SJSA1 (cell line): ENCODE results near the gene KIF26B. TPM values are rescaled to one million over a fixed set of nuclear protein-coding genes. Genes with fewer than 3 reads are reported as not detected.

ENCODE experiments used
- DNase-seq, 2 experiments: peaks; one replicate each; pipeline ENCODE4 v3.0.0-alpha.2; 2015 to 2020; ENCODE audit warnings: low spot score in 2 of 2, low read depth in 1 of 2
- H3K27ac ChIP-seq: fragments of 250-450 bp; sonication (Bioruptor Pico); 2 replicates; pipeline ENCODE4 v1.5.1; 2020; ENCODE audit warnings: mild to moderate bottlenecking, moderate library complexity
- H3K27me3 ChIP-seq: fragments of 250-450 bp; sonication (Bioruptor Pico); replicated peaks from 2 replicates; pipeline ENCODE4 v1.5.1; 2020; ENCODE audit warnings: mild to moderate bottlenecking, moderate library complexity
- H3K36me3 ChIP-seq: fragments of 250-450 bp; sonication (Bioruptor Pico); 2 replicates; pipeline ENCODE4 v1.5.1; 2020; ENCODE audit warnings: mild to moderate bottlenecking
- H3K4me1 ChIP-seq: fragments of 250-450 bp; sonication (Bioruptor Pico); replicated peaks from 2 replicates; pipeline ENCODE4 v1.6.1; 2021; ENCODE audit warnings: mild to moderate bottlenecking
- H3K4me3 ChIP-seq: fragments of 250-450 bp; sonication (Bioruptor Pico); 2 replicates; pipeline ENCODE4 v1.5.1; 2020; ENCODE audit warnings: mild to moderate bottlenecking
- H3K9me3 ChIP-seq: fragments of 250-450 bp; sonication (Bioruptor Pico); replicated peaks from 2 replicates; pipeline ENCODE4 v1.5.1; 2020; ENCODE audit warnings: mild to moderate bottlenecking
- total RNA-seq: library from RNA; depleted of rRNA; stranded (reverse); fragments of >200 nt; shearing (Covaris generic); gene quantifications from 2 replicates; pipeline ENCODE4 v1.2.3, GENCODE V29; 2014

KIF26B gene
- total RNA-seq, 1 experiment from 2014 or later, result 5.9 TPM

DNA sequence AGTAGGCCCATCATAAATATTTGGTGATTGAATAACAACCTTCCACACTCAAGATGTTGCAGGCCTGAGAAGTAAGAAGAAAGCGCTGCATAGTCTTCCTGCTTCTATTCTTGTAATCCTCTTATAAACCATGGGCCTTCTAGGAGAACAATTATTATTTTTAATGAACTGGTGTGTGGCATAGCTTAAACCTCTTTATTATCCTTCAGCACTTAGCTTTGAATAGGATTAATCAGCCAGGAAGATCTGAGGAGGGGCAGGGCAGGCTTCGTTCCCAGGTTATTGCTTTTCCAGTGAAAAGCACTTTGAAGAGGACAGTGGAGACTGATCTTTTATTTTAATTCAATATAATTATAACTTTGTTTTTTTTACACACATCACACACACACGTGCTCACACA is 42.3 kb downstream of the KIF26B start:
- Histone ChIP-seq H3K4me3 (no peak overlapping the region), H3K4me1 (peaks cover 11% of the 10 kb centered on the region), H3K27ac (peak overlapping the region; percentile 34; the same call in 1 of the 2 replicates), H3K9me3 (no peaks in the 10 kb centered on the region), H3K36me3 (no peaks in the 10 kb centered on the region), H3K27me3 (no peaks in the 10 kb centered on the region)
- no peak for DNase-seq

DNA sequence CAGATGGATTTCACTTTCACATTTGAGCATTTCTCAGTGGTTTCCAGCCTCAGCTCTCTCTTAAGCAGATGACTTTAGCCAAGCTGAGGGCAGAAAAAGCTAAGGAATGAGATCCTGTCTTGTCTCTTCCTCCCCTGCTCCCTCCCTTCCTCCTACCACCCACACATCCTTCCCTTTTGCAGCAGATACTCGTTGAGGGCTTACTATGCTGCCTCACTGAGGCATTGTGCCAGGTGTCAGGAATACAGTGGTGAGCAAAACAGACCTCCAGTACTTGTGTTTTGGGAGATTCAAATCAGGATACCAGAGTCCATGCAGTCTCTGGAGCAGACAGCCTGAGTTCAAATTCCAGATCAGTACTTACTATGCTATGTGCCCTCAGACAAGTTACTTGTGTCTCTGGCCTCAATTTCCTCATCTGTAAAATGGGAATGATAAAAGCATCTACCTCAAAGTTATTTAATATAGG is 43.2 kb downstream of the KIF26B start:
- no peaks in the 10 kb centered on the region for H3K27me3 ChIP-seq
- peak in 1 of 2 experiments; percentile 48 for DNase-seq
- H3K9me3 ChIP-seq, result no peaks in the 10 kb centered on the region
- H3K27ac ChIP-seq, result peak overlapping the region; percentile 34; the same call in 1 of the 2 replicates
- no peaks in the 10 kb centered on the region for H3K36me3 ChIP-seq
- H3K4me1 ChIP-seq, result peaks cover 11% of the 10 kb centered on the region
- H3K4me3 ChIP-seq, result peak overlapping the region; percentile 4; the same call in 1 of the 2 replicates

DNA sequence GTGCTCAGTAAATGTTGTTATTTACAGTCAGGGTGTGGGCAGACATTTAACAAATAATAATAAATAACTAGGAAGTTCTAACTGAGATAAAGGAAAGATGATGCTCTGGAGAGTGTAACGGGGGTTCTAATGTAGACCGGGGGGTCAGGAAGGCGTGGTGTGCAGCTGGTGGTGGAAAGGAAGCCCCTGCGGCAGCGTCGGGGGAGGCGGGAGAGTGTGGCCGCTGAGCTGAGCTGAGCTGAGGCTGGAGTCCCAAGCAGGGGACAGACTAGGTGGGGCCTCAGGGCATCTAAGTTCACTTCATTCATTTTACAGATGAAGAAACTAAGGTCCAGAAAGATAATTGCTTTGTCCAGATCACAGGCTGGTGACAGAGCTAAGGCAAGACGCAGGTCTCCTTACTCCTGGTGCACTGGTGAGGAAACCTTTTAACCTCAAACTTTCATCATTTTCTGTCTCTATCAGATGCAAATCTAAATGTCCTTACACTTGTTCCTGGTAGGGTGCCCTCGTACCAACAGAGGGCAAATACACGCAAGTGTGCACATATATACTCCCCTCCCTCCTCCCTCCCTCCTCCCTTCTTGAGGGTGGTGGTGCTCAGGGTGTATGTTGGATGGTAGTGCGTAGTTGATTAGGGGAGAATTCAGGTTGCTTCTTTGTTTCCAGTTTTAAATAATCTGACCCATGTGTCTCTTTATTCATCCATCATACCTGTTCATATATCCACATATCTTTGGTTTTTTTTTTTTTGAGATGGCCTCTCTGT is 44.1 kb downstream of the KIF26B start:
- Histone ChIP-seq H3K4me3 (no peak overlapping the region), H3K9me3 (no peaks in the 10 kb centered on the region), H3K27me3 (no peaks in the 10 kb centered on the region), H3K27ac (no peak overlapping the region), H3K4me1 (peaks cover 11% of the 10 kb centered on the region), H3K36me3 (no peaks in the 10 kb centered on the region)
- no peak for DNase-seq

DNA sequence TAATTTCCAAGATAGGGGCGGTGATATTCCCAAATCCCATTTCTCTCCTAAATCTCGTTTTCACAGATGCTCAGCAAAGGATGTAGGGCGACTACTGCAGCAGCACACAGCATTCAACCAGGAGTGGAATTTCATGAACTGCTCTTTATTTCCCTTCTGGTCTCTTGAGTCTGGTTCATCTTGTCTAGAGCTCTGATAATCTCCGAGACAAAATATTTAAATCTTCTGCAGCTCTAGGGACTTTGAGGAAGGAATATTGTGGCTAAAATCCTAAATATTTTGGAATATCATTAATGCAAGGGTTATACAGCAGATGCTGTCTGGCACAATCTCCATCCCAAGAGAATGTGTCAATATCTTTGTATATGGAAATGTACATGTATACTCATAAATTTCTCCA is 45.4 kb downstream of the KIF26B start:
- H3K27me3 ChIP-seq, result no peaks in the 10 kb centered on the region
- no peak for DNase-seq
- H3K4me1 ChIP-seq, result peaks cover 11% of the 10 kb centered on the region
- H3K9me3 ChIP-seq, result no peaks in the 10 kb centered on the region
- no peak overlapping the region for H3K27ac ChIP-seq
- no peak overlapping the region for H3K4me3 ChIP-seq
- no peaks in the 10 kb centered on the region for H3K36me3 ChIP-seq

DNA sequence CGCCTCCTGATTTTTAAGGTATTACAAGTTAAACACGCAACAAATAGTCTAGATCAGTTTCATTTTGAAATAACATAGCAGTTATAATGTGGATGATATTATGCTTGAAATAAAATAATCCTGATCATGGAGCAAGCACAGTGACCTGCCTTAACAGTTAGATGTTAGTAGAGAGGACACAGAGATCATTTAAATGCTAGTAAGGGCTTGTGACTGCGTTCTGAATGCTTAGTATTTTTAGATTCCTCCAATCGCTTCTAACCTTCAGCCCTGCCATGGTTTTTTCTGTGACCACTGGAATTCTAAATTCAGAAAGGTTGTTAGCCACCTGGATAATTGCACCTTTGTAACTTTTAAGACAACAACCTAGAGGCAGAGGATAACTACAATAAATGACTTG is 46.4 kb downstream of the KIF26B start:
- H3K36me3 ChIP-seq, result no peaks in the 10 kb centered on the region
- H3K27me3 ChIP-seq, result no peaks in the 10 kb centered on the region
- no peak overlapping the region for H3K4me3 ChIP-seq
- no peak overlapping the region for H3K27ac ChIP-seq
- DNase-seq, result no peak
- H3K9me3 ChIP-seq, result peaks cover 4% of the 10 kb centered on the region
- peaks cover 11% of the 10 kb centered on the region for H3K4me1 ChIP-seq

DNA sequence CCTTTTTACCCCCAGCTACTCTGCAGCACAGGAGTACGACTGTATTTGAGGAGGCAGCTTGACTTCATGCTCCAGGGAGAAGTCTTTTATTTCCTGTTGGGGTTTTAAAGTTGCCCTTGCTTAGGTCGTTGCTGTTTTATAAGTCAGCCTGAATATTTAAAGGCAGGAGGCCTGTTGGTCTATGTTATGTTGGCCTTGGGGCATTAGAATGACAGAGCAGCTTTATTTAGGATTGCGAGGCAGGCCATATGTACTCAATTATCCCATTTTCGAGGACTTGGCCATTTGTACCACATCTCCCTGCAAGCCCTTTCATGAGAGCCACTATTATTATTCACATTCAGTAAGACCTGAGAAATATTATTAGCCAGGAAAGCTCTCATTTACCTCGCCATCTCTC is 47.0 kb downstream of the KIF26B start:
- Histone ChIP-seq H3K4me1 (peaks cover 11% of the 10 kb centered on the region), H3K27me3 (no peaks in the 10 kb centered on the region), H3K4me3 (no peak overlapping the region), H3K9me3 (peaks cover 8% of the 10 kb centered on the region), H3K36me3 (no peaks in the 10 kb centered on the region), H3K27ac (no peak overlapping the region)
- no peak for DNase-seq

DNA sequence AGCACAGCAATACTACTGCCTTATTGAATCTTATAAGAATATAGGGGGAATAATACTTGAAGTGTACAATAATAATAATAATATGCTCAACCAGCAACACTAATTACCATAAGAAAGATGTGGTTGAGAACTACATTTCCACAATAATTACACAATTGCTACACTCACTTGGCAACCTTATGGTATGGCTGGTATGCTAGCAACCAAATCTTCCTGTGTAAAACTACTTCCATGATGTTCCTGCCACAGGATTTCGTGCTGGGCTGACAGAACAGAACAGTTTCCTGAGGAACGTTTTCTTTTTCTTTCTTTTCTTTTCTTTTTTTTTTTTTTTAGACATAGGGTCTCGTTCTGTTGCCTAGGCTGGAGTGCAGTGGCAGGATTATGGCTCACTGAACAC is 50.6 kb downstream of the KIF26B start:
- no peak overlapping the region for H3K27ac ChIP-seq
- H3K4me1 ChIP-seq, result peaks cover 18% of the 10 kb centered on the region
- peaks cover 4% of the 10 kb centered on the region; the same call in 1 of the 2 replicates for H3K36me3 ChIP-seq
- H3K4me3 ChIP-seq, result no peak overlapping the region
- H3K27me3 ChIP-seq, result no peaks in the 10 kb centered on the region
- peaks cover 21% of the 10 kb centered on the region for H3K9me3 ChIP-seq
- no peak for DNase-seq

DNA sequence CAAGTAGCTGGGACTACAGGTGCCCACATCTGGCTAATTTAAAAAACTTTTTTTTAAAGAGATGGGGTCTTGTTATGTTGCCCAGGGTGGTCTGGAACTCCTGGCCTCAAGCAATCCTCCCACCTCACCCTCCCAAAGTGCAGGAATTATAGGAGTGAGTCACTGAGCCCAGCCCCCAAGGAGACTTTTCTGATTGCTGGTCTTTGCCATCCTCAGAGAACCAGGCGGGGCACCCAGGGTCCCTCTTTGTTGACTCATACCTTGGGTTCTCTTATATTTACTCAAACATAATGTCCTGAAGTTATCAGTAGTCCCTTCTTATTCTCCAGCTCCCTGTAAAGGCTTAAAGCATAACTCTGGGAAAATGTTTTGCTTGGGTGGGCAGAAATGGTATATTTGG is 51.1 kb downstream of the KIF26B start:
- Histone ChIP-seq H3K4me1 (peaks cover 23% of the 10 kb centered on the region), H3K27me3 (no peaks in the 10 kb centered on the region), H3K9me3 (peaks cover 21% of the 10 kb centered on the region), H3K36me3 (peaks cover 4% of the 10 kb centered on the region; the same call in 1 of the 2 replicates), H3K27ac (no peak overlapping the region), H3K4me3 (no peak overlapping the region)
- peak; percentile 34 to 58 for DNase-seq

DNA sequence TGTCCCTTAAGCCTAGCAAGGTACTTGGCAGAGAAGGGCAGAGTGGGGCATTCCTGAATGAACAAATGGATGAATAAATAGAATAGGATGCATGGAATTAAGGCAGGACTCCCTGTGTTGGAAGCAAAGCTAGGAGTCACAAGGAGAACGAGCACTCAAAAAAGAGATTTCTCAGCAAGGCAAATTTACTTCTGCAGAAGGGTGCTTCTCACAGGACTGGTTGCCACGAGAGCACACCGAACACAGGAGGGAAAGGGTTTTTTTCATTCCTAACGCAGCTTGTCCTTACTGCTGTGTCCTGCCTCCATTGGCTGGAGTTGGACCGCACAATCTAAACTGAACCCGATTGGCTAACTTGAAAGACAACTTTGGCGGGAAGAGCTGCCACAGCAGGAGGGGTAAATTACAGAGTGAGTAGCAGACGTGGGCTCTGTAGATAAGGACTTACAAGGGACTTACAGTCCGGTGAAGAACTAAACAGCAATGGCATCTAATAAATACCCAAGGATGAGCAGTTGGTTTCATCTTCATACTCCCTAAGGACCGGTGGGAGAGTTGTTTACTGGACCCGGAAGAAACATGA is 52.4 kb downstream of the KIF26B start:
- peaks cover 30% of the 10 kb centered on the region for H3K4me1 ChIP-seq
- H3K4me3 ChIP-seq, result no peak overlapping the region
- H3K9me3 ChIP-seq, result peaks cover 21% of the 10 kb centered on the region
- H3K27me3 ChIP-seq, result no peaks in the 10 kb centered on the region
- DNase-seq, result no peak
- H3K27ac ChIP-seq, result no peak overlapping the region
- peaks cover 4% of the 10 kb centered on the region; the same call in 1 of the 2 replicates for H3K36me3 ChIP-seq

DNA sequence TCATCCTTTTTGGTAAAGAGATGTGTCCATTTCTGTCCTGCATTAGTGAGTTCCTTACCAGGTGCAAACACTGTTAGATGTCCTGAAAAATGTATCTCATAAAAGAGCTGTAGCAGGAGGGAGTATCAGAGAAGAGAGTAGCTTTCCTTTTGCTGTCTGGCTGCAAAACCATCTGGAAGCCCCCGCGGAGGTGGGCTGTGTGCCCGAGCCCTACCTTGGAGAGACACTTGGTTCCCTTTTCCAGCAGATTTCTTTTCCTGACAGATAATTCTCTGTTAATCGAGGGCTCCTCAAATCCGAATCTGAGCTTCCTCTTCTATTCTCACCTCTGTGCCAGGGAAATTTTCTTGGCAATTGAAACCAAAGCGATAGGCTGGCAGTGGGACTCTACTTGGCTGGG is 53.0 kb downstream of the KIF26B start:
- Histone ChIP-seq H3K4me1 (peaks cover 30% of the 10 kb centered on the region), H3K27me3 (no peaks in the 10 kb centered on the region), H3K9me3 (peaks cover 21% of the 10 kb centered on the region), H3K27ac (no peak overlapping the region), H3K36me3 (peaks cover 4% of the 10 kb centered on the region; the same call in 1 of the 2 replicates), H3K4me3 (no peak overlapping the region)
- DNase-seq, result no peak

DNA sequence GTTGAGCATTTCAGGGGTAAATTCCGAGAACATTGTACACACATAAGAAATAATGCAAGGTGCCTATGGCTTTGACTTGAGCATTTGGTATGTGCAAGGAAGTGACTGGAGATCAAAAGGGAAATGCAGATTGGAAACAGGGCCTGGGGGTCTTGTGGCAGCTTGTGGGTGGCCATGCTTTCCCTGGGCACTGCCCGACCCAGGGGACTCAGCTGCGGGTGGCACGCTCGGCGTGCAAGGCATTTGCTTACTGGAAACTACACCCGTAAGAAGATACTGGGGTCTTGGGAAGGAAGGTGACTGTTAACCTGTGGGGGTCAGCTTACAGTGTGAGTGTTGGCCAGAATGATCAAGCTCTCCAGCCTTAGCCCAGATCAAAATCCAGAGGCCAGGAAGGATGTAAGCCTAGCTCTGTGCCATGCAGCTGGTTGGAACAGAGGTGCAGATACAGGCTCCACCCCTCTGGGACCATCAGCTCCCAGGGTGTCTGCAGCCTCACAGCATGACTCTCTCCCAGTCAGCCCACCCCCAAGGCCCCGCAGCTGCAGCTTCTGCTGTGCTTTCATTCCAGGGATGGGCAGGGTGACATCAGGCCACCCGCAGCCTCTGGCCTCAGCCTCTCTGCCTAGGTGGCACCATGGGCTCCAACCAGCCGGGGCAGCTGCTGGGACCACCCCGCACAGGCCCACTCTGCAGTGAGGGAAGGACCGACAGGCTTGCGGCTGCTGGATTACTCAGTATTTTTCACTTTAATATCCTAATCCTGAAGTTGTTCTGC is 55.1 kb downstream of the KIF26B start:
- Histone ChIP-seq H3K4me1 (peaks cover 31% of the 10 kb centered on the region), H3K36me3 (peaks cover 4% of the 10 kb centered on the region), H3K27ac (peak overlapping the region; percentile 75), H3K4me3 (no peak overlapping the region), H3K9me3 (peaks cover 21% of the 10 kb centered on the region), H3K27me3 (no peaks in the 10 kb centered on the region)
- peak; percentile 91 to 96 for DNase-seq

DNA sequence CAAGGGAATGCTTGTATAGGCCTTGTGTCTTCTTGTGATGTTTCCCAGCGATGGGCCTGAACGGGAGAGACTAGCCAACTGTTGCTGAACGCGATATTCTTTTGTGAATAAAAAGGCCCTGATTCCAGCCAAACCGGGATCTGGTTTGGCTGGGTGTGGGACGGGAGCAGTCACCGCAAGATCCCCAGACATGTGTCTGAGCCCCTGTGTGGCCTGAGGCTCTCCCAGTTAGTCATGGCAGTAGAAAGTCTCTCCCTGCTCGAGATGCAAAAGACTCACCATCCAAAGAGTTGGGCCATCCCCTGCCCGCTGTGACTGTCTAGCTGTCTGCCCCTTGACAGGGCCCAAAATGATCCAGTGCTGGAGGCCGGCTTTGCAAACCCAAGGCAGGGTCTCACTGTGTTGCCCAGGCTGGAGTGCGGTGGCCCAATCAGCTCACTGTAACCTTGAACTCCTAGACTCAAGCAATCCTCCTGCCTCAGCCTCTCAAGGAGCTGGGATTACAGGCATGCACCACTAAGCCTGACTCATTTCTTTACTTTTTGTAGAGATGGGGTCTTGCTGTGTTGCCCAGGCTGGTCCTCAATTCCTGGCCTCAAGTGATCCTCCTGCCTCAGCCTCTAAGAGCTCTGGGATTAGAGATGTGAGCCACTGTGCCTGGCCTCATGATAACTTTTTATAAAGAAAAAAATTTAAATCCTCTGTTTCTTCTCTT is 56.4 kb downstream of the KIF26B start:
- peaks cover 18% of the 10 kb centered on the region for H3K9me3 ChIP-seq
- DNase-seq, result peak; percentile 49 to 76
- H3K27ac ChIP-seq, result peak overlapping the region; percentile 75

DNA sequence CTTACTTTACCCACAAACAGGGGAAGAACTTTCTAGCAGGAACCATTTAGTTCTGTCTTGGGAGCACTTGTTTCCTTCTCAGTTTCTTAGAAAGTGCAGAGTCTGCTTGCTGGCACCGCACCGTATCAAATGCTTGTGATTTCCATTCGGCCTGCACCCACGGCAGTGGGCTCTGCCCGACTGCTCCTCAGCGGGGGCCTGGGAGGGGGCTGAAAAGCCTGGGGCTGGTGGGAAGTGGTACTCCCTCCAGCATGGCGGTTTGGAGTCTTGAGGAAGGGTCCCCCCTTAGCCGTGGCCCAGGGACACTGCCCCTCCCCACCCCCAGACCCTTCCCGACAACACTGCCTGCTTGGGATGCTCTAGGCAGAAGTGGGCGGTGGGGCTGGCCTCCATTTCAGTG is 57.0 kb downstream of the KIF26B start:
- Histone ChIP-seq H3K27me3 (no peaks in the 10 kb centered on the region), H3K27ac (peak overlapping the region; percentile 75), H3K9me3 (peaks cover 13% of the 10 kb centered on the region), H3K4me3 (no peak overlapping the region), H3K4me1 (peaks cover 45% of the 10 kb centered on the region), H3K36me3 (peaks cover 4% of the 10 kb centered on the region)
- DNase-seq, result no peak

More for the DNA sequence above, 56.4 kb downstream of the KIF26B start:
- Histone ChIP-seq H3K4me1 (peaks cover 40% of the 10 kb centered on the region), H3K36me3 (peaks cover 4% of the 10 kb centered on the region), H3K4me3 (no peak overlapping the region), H3K27me3 (no peaks in the 10 kb centered on the region)
